Measurements from ENCODE around the gene ZSWIM6. TPM values are rescaled to one million over a fixed set of nuclear protein-coding genes. Genes with fewer than 3 reads are reported as not detected.

ZSWIM6 gene
- total RNA-seq, 1 experiment from 2014 or later = 12.9 TPM

DNA sequence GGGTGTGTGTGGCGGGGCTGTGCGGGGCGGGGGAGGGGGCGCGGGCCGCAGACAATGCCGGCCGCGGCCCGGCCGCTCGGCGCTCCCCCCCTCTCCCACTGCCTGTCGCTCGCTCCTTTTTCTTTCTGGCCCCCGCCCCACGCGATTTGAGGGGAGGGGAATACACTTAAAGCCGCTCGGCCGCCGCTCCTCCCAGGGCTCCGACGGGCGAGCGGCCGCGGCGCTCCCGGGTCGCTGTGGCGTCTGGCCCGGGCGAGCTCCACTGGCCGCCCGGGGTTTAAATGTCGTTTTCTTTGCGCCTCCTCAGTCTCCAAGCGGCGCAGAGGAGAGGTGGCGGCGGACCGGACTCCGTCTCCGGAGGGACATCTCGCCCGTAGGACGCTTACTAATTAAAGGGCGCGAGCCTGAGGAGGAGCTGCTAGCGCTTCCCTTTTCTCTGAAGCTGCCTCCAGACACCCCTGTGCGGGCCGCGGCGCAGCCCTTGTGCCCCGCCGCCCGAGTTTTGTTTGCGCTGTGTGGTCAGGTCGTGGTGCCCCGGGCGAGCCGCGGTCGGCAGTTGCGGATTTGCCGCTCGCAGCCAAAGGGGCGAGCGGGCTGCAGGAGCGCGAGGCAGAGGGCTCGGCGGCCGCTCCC is 1.4 kb downstream of the ZSWIM6 start:
- ChIA-PET POLR2A (ENCODE audit: unreplicated experiment) (interaction anchor here (0.7 kb wide), 1 partner anchor 318 kb away, joined by 3 read pairs; no protein-coding TSS in a partner anchor), CTCF (no interaction called here)
- DNase-seq = peak in 1 of 2 experiments; percentile 35
- no peaks in the 10 kb centered on the region for H3K9me3 ChIP-seq (ENCODE audit: insufficient read depth, low read depth)
- H3K9me2 ChIP-seq (ENCODE audit: insufficient read depth) = no peaks in the 10 kb centered on the region
- peaks cover 67% of the 10 kb centered on the region for H3K79me2 ChIP-seq (ENCODE audit: low read depth)
- H3K4me2 ChIP-seq = peak overlapping the region; percentile 91
- TSS peak; percentile 29 for BruUV-seq (replicated peaks)
- peaks cover 29% of the 10 kb centered on the region for H3K4me1 ChIP-seq (replicated peaks; ENCODE audit: insufficient read depth)
- no peak overlapping the region for H3K27ac ChIP-seq
- H3K4me3 ChIP-seq = peak overlapping the region; percentile 97
- H3F3A ChIP-seq (ENCODE audit: insufficient read depth, low read depth) = peaks cover 22% of the 10 kb centered on the region; the same call in 1 of the 2 replicates
- TF ChIP-seq, protein P1, sequence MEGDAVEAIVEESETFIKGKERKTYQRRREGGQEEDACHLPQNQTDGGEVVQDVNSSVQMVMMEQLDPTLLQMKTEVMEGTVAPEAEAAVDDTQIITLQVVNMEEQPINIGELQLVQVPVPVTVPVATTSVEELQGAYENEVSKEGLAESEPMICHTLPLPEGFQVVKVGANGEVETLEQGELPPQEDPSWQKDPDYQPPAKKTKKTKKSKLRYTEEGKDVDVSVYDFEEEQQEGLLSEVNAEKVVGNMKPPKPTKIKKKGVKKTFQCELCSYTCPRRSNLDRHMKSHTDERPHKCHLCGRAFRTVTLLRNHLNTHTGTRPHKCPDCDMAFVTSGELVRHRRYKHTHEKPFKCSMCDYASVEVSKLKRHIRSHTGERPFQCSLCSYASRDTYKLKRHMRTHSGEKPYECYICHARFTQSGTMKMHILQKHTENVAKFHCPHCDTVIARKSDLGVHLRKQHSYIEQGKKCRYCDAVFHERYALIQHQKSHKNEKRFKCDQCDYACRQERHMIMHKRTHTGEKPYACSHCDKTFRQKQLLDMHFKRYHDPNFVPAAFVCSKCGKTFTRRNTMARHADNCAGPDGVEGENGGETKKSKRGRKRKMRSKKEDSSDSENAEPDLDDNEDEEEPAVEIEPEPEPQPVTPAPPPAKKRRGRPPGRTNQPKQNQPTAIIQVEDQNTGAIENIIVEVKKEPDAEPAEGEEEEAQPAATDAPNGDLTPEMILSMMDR (conservative IDR thresholded peaks at IDR 0.05) = no peak
- TF ChIP-seq EZH2 (IDR thresholded peaks at IDR 0.05; ENCODE audit: low read depth) = no peak
- H3K36me3 ChIP-seq (ENCODE audit: low read depth) = no peaks in the 10 kb centered on the region
- H2AFZ ChIP-seq = peak overlapping the region; percentile 74
- intact Hi-C loops (cut with micrococcal nuclease; ENCODE audit: unreplicated experiment) = loop anchor here (1.0 to 5.0 kb wide), 4 partner anchors 41 to 485 kb away; no protein-coding TSS in a partner anchor
- H3K27me3 ChIP-seq (ENCODE audit: insufficient read depth, low read depth) = no peaks in the 10 kb centered on the region
- peaks cover 38% of the 10 kb centered on the region for H4K20me1 ChIP-seq (ENCODE audit: insufficient read depth)

DNA sequence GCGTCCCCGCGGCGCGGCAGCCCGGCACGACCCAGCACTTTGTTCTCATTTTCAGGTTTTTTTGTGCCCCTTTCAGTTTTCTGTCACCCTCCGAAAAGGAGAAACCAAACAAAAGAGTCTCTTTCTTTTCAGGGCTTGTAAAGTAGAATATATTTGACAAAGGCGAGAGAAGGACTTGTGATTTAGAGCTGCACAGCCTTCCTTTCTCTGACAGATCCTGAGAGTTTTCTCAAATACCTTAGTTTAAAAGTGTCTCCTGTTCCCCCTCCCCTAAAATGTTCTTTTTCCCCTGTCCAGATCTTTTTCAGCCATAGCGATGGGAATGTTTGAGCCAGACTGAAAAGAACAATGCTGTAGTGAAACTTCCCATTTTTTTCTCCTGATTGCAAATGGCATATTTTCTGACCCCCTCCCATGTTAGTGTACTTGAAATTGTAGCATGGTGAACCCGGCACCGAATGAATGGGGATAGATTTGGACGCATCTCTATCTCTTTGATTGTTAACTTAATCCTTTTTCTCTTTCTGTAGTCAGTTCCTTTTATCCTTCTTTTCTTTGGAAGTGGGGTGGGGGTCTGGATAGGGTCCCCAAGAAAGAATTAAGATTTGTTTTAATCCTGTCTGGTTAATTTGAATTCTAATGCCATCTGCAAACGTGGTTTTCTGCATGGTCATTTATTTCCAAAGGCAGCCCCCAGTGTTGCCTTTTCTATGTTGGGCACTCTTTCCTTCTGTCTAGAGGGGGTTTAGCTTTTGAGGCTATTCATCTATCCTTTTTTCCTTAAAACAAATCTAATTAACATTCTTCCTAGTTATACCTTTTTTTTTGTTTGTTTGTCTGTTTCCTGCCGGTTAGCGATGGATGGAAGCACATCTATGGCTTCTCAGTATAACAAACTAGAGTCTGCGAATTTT is 2.2 kb downstream of the ZSWIM6 start:
- H3F3A ChIP-seq (ENCODE audit: insufficient read depth, low read depth) = peaks cover 15% of the 10 kb centered on the region; the same call in 1 of the 2 replicates
- no peaks in the 10 kb centered on the region for H3K9me2 ChIP-seq (ENCODE audit: insufficient read depth)
- H3K4me3 ChIP-seq = peak overlapping the region; percentile 97
- no peak overlapping the region for H3K27ac ChIP-seq
- H3K4me2 ChIP-seq = peak overlapping the region; percentile 91
- peaks cover 21% of the 10 kb centered on the region for H3K4me1 ChIP-seq (replicated peaks; ENCODE audit: insufficient read depth)
- H3K9me3 ChIP-seq (ENCODE audit: insufficient read depth, low read depth) = no peaks in the 10 kb centered on the region
- CTCF ChIA-PET = no interaction called here
- DNase-seq = no peak
- TF ChIP-seq EZH2 (IDR thresholded peaks at IDR 0.05; ENCODE audit: low read depth) = no peak
- TF ChIP-seq, protein P1 (conservative IDR thresholded peaks at IDR 0.05) = no peak
- POLR2A ChIA-PET (ENCODE audit: unreplicated experiment) = interaction anchor here (0.6 to 0.7 kb wide), 2 partner anchors 290 to 317 kb away, joined by 3 read pairs; no protein-coding TSS in a partner anchor
- H4K20me1 ChIP-seq (ENCODE audit: insufficient read depth) = peaks cover 43% of the 10 kb centered on the region
- H3K27me3 ChIP-seq (ENCODE audit: insufficient read depth, low read depth) = no peaks in the 10 kb centered on the region
- peaks cover 67% of the 10 kb centered on the region for H3K79me2 ChIP-seq (ENCODE audit: low read depth)
- peak overlapping the region; percentile 74 for H2AFZ ChIP-seq
- H3K36me3 ChIP-seq (ENCODE audit: low read depth) = no peaks in the 10 kb centered on the region
- no TSS peak for BruUV-seq (replicated peaks)
- intact Hi-C loops (cut with micrococcal nuclease; ENCODE audit: unreplicated experiment) = loop anchor here (1.0 to 5.0 kb wide), 4 partner anchors 42 to 485 kb away; no protein-coding TSS in a partner anchor

DNA sequence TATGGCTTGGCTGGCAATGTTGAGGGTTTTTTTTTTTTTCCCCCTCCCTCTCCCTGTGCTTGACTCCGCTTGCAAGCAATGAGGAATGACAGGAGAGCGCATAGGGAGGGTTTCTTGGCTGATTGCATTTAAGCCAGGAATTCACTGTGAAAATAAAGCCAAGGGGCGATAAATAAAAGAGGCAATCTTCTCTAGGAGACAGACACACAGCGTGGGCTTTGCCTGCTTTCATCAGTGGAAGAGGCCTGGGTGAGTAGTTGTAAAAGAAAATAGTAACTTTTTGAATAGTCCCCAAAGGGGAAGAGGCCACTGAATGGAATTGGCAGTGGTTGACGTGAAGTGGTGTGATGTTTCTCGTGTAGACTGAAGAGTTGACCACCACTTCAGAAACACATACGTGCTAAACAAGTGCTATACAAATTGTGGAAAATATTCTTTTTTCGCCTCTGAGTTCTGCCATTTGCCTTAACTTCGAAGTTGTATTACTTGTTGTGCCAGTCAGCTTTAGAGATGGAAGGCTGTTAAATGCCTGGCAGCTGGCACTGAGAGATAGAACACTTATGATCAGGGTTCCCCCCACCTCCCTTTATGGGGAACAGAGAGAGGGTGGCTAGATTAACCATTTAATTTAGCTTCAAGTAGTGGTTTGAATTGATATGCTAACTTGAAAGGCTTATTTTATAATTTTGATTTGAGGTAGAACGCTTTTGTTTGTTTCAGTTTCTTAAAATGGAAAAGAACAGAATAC is 3.0 kb downstream of the ZSWIM6 start:
- H3K27ac ChIP-seq = no peak overlapping the region
- POLR2A ChIA-PET (ENCODE audit: unreplicated experiment) = interaction anchor here (0.6 kb wide), 1 partner anchor 159 kb away, joined by 3 read pairs; no protein-coding TSS in a partner anchor
- H3K79me2 ChIP-seq (ENCODE audit: low read depth) = peaks cover 71% of the 10 kb centered on the region
- no peaks in the 10 kb centered on the region for H3K9me2 ChIP-seq (ENCODE audit: insufficient read depth)
- TF ChIP-seq EZH2 (IDR thresholded peaks at IDR 0.05; ENCODE audit: low read depth) = no peak
- TF ChIP-seq, protein P1 (conservative IDR thresholded peaks at IDR 0.05) = no peak
- DNase-seq = no peak
- H3K36me3 ChIP-seq (ENCODE audit: low read depth) = no peaks in the 10 kb centered on the region
- H4K20me1 ChIP-seq (ENCODE audit: insufficient read depth) = peaks cover 45% of the 10 kb centered on the region
- intact Hi-C loops (cut with micrococcal nuclease; ENCODE audit: unreplicated experiment) = loop anchor here (5.0 kb wide), 2 partner anchors 43 to 78 kb away; no protein-coding TSS in a partner anchor
- H3K4me1 ChIP-seq (replicated peaks; ENCODE audit: insufficient read depth) = peaks cover 15% of the 10 kb centered on the region
- peaks cover 6% of the 10 kb centered on the region; the same call in 1 of the 2 replicates for H3F3A ChIP-seq (ENCODE audit: insufficient read depth, low read depth)
- no peak overlapping the region for H2AFZ ChIP-seq
- peak overlapping the region; percentile 97; the same call in 1 of the 2 replicates for H3K4me3 ChIP-seq
- H3K27me3 ChIP-seq (ENCODE audit: insufficient read depth, low read depth) = no peaks in the 10 kb centered on the region
- BruUV-seq (replicated peaks) = no TSS peak
- H3K4me2 ChIP-seq = peak overlapping the region; percentile 91
- no peaks in the 10 kb centered on the region for H3K9me3 ChIP-seq (ENCODE audit: insufficient read depth, low read depth)
- CTCF ChIA-PET = no interaction called here
